ENCODE results near the gene DCANP1.

DNA sequence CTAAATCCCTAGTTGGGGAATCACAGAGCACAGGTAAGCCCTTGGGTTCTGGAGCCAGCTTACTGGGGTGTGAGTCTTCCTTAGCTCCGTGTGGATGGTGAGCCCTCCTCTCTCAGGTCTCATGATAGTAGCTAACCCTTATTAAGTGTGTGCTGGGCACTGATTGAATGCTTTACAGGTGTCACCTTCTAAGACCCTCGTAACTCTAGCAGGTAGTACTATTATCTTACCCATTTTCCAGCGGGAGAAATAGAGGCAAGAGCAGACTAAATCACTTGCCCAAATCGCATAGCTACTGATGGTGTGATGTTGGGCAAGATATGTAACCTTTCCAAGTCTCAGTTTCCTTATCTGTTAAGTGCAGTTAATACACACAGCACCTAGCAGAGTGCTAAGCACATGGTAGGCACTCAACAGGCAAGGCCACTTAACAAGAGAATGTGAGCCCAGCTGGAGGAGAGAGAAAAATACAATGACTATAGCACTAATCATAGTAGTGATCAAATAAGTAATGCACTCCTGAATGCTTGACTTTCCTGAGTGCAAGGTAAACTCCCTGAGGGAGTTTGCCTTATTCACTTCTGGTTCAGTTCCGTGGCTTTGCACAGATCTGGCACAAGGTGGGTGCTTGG lies at the start of gene DCANP1:
- no peak for TF ChIP-seq EP300 (IDR thresholded peaks at IDR 0.05)
- TF ChIP-seq, protein P1, sequence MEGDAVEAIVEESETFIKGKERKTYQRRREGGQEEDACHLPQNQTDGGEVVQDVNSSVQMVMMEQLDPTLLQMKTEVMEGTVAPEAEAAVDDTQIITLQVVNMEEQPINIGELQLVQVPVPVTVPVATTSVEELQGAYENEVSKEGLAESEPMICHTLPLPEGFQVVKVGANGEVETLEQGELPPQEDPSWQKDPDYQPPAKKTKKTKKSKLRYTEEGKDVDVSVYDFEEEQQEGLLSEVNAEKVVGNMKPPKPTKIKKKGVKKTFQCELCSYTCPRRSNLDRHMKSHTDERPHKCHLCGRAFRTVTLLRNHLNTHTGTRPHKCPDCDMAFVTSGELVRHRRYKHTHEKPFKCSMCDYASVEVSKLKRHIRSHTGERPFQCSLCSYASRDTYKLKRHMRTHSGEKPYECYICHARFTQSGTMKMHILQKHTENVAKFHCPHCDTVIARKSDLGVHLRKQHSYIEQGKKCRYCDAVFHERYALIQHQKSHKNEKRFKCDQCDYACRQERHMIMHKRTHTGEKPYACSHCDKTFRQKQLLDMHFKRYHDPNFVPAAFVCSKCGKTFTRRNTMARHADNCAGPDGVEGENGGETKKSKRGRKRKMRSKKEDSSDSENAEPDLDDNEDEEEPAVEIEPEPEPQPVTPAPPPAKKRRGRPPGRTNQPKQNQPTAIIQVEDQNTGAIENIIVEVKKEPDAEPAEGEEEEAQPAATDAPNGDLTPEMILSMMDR (IDR thresholded peaks at IDR 0.05): no peak
- no peak for TF ChIP-seq POLR2A (IDR thresholded peaks at IDR 0.05)

Measured in ovary (tissue), 3 donors.